HepG2 (cell line): ENCODE measurements around the gene FAM229B.

Experiments used
- POLR2AphosphoS2 ChIP-seq: IDR thresholded peaks from 2 replicates; pipeline ENCODE4 v1.6.1; 2011; ENCODE audit warnings: low read depth, low read length, improper control_type of control experiment
- ZNF329 ChIP-seq: sonication (generic); formaldehyde crosslinking; IDR thresholded peaks from 2 replicates; pipeline ENCODE4 v1.9.0; 2021; ENCODE audit warnings: low read depth, mild to moderate bottlenecking, missing genetic modification reagents

DNA sequence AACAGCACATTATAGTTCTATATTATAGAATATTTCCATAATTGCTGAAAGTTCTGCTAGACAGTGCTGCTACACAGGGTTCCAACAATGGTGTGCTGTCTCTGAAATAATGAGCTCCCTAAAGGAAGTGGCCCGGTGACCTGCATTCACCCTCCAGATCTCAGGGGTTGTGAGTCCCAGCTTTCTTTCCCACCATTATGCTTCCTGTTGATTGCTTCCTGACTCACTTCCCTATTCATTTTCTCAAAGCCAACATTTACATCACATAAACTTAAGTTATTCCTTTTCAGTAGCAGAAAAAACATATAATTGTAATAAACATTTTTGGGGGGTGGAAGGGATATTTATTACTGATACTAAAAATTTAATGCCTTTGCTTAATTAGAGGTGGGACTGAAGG lies 46.4 kb upstream of the FAM229B start:
- TF ChIP-seq POLR2AphosphoS2, result no peak
- no peak for TF ChIP-seq ZNF329 (CRISPR knock-in tag)
